DMS153 treated with DMSO at 0.1 percent for 48 hours (cell line): ENCODE data around the gene CPNE4.

Experiments used
- DNase-seq: peaks from one replicate; lab custom pipeline; 2025; ENCODE audit not compliant: unreplicated experiment; lab: John Stamatoyannopoulos, UW

Gene CPNE4

DNA sequence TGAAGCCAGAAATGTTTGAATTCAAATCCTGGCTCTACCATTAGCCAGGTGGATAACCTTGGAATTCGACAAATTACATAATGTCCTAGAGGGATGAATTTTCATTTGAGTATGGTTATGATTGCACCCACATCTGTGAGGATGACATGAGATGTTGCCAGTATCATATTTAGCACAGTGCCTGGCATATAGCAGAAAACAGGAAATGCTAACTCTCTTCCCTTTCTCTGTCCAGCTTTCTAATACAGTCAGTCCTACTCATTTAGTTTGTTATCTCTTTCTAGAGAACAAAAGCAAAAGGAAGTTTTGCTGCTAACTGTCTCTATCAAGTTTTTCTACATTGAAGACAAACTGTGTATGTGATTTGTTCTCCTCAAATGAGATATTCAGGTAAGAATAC lies 231.7 kb downstream of the CPNE4 start:
- DNase-seq: no peak

DNA sequence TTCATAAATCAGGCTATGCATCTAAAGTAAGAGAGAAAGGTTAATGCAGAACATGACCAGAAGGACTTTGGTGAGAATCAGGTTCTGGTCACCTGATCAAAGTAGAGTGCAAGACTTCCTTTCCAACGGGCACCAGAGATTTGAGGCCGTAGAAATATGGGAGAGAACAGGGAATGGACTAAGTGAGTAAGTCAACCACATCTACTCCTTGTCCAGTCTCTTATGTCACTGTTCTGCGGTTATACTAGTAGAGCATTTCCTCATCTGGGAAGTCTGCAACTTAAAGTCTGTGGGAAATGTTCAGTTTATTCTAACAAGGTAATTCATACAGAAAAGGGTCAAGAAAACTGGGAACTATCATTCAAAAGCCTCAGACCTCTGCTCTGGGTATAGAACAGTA lies 232.8 kb downstream of the CPNE4 start:
- no peak for DNase-seq

DNA sequence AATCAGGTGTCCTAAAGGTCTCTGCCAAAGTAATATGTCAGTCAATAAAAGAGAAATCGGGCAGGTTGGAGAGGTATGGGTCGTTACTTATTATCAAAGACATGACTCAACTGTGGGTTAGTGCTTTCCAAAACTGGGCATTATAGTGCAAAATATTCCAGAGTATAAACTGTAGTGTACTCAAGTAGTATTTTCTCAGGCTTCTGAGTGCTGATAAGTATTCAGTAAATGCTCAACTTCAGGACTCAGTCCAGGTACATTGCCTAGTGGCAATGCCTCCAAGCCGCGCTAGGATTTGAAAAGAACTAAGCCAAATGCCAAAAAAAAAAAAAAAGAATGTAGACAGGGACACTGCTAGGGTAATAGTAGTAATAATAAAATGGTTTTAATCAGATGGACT lies 233.2 kb downstream of the CPNE4 start:
- DNase-seq: no peak

DNA sequence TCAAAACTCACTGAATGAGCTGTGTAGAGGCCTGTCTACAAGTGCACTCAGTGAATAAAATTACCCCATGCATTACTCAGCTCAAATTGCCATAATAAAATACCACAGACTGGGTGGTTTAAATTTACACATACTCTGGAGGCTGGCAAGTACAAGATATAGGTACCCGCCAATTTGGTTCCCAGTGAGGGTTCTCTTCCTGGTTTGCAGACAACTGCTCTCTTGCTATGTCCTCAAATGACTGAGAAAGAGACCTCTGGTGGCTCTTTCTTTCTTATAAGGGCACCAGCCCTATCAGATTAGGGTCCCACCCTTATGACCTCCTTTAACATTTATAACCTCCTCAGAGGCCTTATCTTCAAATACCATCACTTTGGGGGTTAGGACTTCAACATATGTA lies 237.0 kb downstream of the CPNE4 start:
- no peak for DNase-seq

- DNase-seq: no peak
These were observed 238.1 kb downstream of the CPNE4 start for GRCh38 chr3:131796558-131797198.

GRCh38 chr3:131796111-131796510 lies 238.7 kb downstream of the CPNE4 start:
- peak; percentile 51 for DNase-seq

DNA sequence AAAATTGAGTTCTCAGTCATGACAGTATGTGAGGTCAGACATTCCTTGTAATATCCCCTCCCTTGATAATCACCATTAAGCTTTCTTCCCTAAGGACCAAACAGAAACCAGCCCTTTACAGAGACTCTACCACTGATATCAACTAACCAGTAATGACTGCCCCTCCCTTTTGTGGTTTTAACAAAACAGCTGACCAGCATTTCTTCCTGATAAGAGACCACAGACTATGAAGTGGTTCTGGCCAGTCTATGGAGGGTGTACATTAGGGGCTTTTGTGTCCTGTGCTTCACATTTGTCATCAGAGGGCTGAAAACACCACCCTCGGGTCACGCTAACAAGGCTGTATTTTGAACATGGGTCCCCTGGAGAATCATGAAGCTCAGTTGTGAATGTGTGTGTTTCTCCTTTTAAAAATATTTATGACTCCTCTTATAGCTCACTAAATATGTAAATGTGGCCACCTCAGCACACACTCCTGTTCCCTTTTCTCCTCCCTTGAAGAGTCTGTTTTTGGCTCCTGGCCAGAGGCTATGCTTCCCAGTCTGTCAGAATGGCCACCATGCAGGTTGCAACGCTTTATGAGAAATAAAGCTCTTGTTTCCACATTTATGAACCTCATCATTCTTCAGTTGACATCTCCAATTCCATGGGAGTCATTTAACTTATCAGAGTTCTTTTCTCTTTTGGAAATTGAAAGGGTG lies 239.3 kb downstream of the CPNE4 start:
- peak; percentile 86 for DNase-seq

- DNase-seq: peak; percentile 76
These were observed 239.9 kb downstream of the CPNE4 start for GRCh38 chr3:131794766-131795388.

GRCh38 chr3:131793870-131794269 lies 240.9 kb downstream of the CPNE4 start:
- no peak for DNase-seq

DNA sequence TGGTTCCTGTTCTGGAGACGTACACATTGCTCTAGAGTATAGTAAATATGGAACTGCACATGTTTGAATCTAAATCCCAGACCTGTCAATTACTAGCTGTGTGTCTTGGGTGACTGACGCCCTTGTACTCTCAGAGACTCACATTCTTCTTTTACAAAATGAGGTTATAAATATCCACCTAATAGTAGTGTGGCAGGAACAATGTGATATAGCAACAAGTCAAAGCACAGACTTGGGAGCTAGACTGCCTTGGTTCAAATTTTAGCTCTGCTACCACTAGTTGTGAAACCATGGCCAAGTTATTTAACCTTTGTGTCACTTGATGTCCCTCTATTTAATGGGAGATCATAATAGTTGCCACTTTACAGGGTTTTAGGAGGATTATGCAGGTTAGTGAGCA lies 245.6 kb downstream of the CPNE4 start:
- no peak for DNase-seq

DNA sequence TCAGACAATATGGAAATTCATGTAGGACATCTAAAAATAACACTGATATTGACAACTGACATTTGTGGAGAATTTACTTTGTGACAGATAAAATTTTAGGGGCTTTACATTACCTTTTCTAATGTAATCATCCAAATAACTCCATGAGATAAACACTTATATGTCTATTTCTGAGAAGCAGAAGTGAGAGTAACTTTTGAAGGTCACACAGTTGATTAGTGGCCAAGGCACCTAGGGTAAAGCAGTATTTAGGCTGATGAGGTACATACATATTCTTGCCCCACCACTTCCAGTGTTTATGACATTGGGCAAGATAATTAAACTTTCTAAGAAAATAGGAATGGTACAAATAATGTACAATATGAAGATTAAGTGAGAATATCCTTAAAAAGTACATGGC lies 248.4 kb downstream of the CPNE4 start:
- DNase-seq: no peak

GRCh38 chr3:131782751-131783150 lies 252.1 kb downstream of the CPNE4 start:
- DNase-seq: no peak

DNA sequence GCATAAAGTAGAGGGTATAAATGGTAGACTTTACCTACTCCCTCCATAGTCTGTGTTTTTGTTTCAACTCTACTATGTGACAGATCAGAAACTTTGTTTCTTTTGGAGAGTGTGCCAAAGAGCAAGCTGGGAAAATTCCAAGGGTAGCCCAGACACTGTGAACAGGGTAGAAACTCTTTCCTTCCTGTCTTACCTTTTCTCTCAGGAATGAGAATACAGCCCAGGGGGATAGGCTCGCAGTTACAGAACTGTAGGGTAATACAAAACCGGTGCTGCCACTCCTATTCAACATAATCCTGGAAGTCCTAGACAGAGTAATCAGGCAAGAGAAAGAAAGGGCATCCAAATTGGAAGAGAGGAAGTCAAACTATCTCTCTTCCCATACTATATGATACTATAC lies 256.3 kb downstream of the CPNE4 start:
- no peak for DNase-seq

GRCh38 chr3:131775650-131776049 lies 259.2 kb downstream of the CPNE4 start:
- DNase-seq: no peak

DNA sequence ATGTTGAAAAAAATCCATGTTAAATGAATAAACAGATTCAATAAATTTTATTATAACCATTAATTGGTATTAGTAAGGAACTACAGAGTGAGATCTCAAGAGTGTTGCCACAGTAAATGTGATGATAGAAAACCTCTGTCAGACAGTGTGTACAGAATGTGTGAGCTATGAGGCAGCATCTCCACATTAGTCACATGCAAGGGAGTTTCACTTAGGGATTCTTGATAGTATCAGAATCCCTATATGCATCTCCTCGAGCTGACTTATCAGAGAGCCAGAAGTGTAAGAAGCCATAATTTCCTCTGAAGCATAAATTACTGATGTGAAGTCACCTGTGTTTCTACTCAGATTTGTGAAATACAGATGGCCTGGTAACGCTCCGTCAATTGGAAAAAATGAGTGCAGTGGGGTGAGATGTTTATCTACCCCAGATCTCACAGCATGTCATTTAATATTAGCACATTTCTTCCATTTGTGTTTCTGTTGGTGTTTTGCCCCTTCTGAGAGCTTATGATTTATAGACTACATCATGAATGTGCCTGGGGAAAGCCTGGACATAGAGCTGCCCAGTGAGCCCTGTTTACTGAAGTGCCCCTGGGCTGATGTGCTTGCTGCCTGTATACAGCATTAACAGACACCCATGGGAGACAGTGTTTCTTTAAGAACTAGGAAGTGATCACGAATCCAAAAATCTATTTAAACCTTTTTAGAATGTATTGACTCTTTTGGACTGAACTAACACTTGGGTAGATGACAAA lies 262.4 kb downstream of the CPNE4 start:
- DNase-seq: no peak

- no peak for DNase-seq
These were observed 271.7 kb downstream of the CPNE4 start for GRCh38 chr3:131762981-131763564.

DNA sequence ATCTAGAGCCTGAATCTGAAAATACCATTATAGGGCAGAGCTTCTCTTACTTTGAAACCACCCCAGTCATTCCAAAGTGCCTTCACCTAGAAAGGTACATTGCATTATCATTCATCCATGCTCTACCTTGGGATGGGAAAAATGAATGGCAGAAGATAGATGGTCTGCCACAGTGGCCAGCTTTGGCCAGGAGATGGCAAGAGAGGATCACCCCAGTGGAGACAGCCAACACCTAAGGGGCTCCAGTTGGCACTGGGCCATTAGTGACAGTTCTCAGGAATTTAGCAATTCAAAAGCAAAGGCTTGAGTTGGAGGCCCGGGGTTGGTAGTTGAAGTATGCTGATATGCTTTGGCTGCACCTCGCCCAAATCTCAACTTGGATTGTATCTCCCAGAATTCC lies 278.4 kb downstream of the CPNE4 start:
- DNase-seq: no peak

DNA sequence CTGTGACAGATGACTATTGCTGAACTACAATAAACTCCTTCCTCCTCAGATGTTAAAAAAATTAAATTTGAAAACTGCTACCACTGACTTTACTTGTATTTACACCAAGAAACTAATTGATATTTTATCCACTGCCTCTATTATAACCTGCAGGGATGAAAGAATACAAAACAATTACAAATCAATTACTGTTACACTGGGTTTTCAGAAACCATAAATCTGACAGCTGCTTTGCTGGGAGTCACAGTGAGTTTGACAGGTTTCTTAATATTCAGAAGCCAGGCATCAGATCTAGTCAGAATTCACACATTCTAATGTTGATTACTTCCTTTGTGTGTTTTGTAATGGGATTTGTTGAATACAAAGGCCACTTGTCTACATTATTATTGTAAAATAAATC lies 279.4 kb downstream of the CPNE4 start:
- DNase-seq: no peak

DNA sequence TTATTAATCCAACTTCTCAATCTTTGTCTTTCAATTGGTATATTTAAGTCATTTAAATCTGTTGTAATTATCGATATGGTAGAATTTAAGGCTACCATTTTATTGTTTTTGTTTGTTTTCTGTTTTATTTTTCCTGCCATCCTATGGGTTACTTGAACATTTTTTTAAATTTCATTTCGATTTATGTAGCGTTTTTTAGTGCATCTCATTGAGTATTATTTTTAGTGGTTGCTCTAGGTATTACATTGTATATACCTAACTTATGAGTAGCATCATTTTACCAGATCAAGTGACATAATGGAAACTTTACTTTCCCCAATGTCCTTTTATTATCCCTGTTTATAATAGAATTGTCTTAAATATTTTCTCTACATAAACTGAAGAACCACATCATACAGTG lies 284.6 kb downstream of the CPNE4 start:
- no peak for DNase-seq

GRCh38 chr3:131749826-131750225 lies 285.0 kb downstream of the CPNE4 start:
- DNase-seq: no peak

- no peak for DNase-seq
These were observed 287.3 kb downstream of the CPNE4 start for GRCh38 chr3:131747466-131747865.
